Heart left ventricle (tissue), 16 donors: Measurements from ENCODE around the gene MAP3K5. TPM values are rescaled to one million over a fixed set of nuclear protein-coding genes. Genes with fewer than 3 reads are reported as not detected.

Experiments used
- ATAC-seq, 4 donors: fragments of 200-7000 bp; cut with Tn5 transposase; one replicate each; pipeline ENCODE4 v1.9.1; 2020 to 2022; ENCODE audit warnings: moderate library complexity in 4 of 4, mild to moderate bottlenecking in 3 of 4, moderate number of reproducible peaks in 1 of 4
- DNase-seq, 5 donors: peaks; one replicate each; pipeline ENCODE4 v3.0.0-alpha.2; 2020
- H3K27ac ChIP-seq, 12 donors: fragments of 200-600 bp; sonication (generic) in 4 of 12; one replicate each; pipeline versions ENCODE4 v1.5.0 to v1.8.0; 2016 to 2022; ENCODE audit warnings: mild to moderate bottlenecking in 2 of 12
- H3K27me3 ChIP-seq, 9 donors: fragments of 200-600 bp; sonication (generic) in 2 of 9; one replicate each; pipeline versions ENCODE4 v1.5.1 to v1.8.0; 2016 to 2022; ENCODE audit warnings: mild to moderate bottlenecking in 3 of 9
- H3K36me3 ChIP-seq, 9 donors: fragments of 200-600 bp; sonication (generic) in 2 of 9; one replicate each; pipeline versions ENCODE4 v1.5.0 to v1.8.0; 2018 to 2022; ENCODE audit warnings: mild to moderate bottlenecking in 2 of 9
- H3K4me1 ChIP-seq, 12 donors: fragments of 200-600 bp; sonication (generic) in 4 of 12; one replicate each; pipeline versions ENCODE4 v1.5.0 to v1.8.0; 2016 to 2022; ENCODE audit warnings: mild to moderate bottlenecking in 3 of 12
- H3K4me3 ChIP-seq, 12 donors: fragments of 200-600 bp; sonication (generic) in 4 of 12; one replicate each; pipeline versions ENCODE4 v1.5.0 to v1.8.0; 2017 to 2022; ENCODE audit warnings: mild to moderate bottlenecking in 9 of 12, moderate library complexity in 4 of 12
- H3K9me3 ChIP-seq, 12 donors: fragments of 200-600 bp; sonication (generic) in 4 of 12; one replicate each; pipeline versions ENCODE4 v1.5.0 to v1.8.0; 2016 to 2022; ENCODE audit warnings: mild to moderate bottlenecking in 1 of 12
- CTCF ChIP-seq, 12 donors: fragments of 200-600 bp; sonication (generic) in 4 of 12; IDR thresholded peaks; one replicate each; pipeline versions ENCODE4 v1.5.0 to v1.8.0; 2018 to 2022; ENCODE audit warnings: antibody characterized with exemption in 12 of 12, mild to moderate bottlenecking in 5 of 12
- POLR2A ChIP-seq, 2 donors: fragments of 450-650 bp; IDR thresholded peaks; one replicate each; pipeline ENCODE4 v1.6.1; 2017; ENCODE audit warnings: antibody characterized with exemption in 2 of 2, mild to moderate bottlenecking in 2 of 2, moderate library complexity in 2 of 2
- WGBS, 4 donors: extraction: QIAGEN DNeasy Blood & Tissue Kit in 2 of 4; methylation state at CpG; one replicate each; pipeline versions ENCODE4 v1.1.5 to v1.1.7; 2013 to 2018; 5-methylcytosine and 5-hydroxymethylcytosine counted together
- intact Hi-C, 10 donors: fragments of 100-400 bp; cut with DNase I; formaldehyde crosslinking; loops; one replicate each; pipeline versions ENCODE4 v1.11.1 to v1.14.2; 2022
- long read RNA-seq, 3 donors: library from polyadenylated mRNA; unstranded; transcript quantifications; one replicate each; pipeline ENCODE4 v2.0.0, GENCODE V29; 2020 to 2021
- polyA plus RNA-seq, 2 donors: library from polyadenylated mRNA; stranded (reverse); fragments of 200-250 nt; gene quantifications; one replicate each; pipeline ENCODE4 v1.2.3, GENCODE V29; 2013
- total RNA-seq, 9 donors: library from RNA; depleted of rRNA in 2 of 9; stranded (reverse); fragments of >200 nt in 2 of 9; fragmentation: NEBNext Ultra II Directional in 3 of 9; extraction: Animal tissue kit (Norgen Biotek cat#: 25700) in 3 of 9; gene quantifications; one replicate each; pipeline versions ENCODE4 v1.1.0 to v1.2.4, GENCODE V29; 2016 to 2023
- donor health status: ischemic (EF 13 %, LVEDD 7.1; RV severe dilation, severe dysfunction).
- donor health status: healthy with polysubstance abuse.
- donor health status: DM: no; HTN: yes; CAD: no.
- donor health status: DM: no; HTN: no; CAD: no.
- donor health status: ischemic (EF 25% LVEDD 6.9; RV normal size, moderate dysfunction).
- donor health status: ischemic (EF 25% LVEDD 5.7; RV mildly dilated, moderate dysfunction).
- donor health status: healthy.
- donor health status: DM: yes; HTN: yes; CAD: no.
- donor health status: ischemic (EF 35%, LVEDD 5.7; RV mildly dilated, moderate dysfunction).
- donor health status: nonischemic (EF 11% LVEDD 7.7; RV severe dilation, severe dysfunction).
- donor health status: DM: yes; HTN: yes; CAD: no.
- donor health status: PGD.
- donor health status: ischemic (EF 29% LVEDD 5.4; RV normal size, mild dysfunction).
- donor health status: nonischemic (EF 23%, LVEDD 6.1; RV moderate dilation, normal function).

Gene MAP3K5
- 10 to 100 TPM; 18.7 to 34.1 (median 28.0) TPM for total RNA-seq
- polyA plus RNA-seq = 1 to 10 TPM; 7.1 to 9.5 TPM
- long read RNA-seq, donor 1, full-length matches to known transcripts = 40 of 82 reads
- long read RNA-seq, donor 1, partial matches to known transcripts = 32 of 82 reads
- long read RNA-seq, donor 1, other reads (novel, unspliced or antisense) = 10 of 82 reads
- long read RNA-seq, donor 2, partial matches to known transcripts = 14 of 19 reads
- long read RNA-seq, donor 2, other reads (novel, unspliced or antisense) = 5 of 19 reads
- long read RNA-seq, donor 3, full-length matches to known transcripts = 18 of 33 reads
- long read RNA-seq, donor 3, partial matches to known transcripts = 9 of 33 reads
- long read RNA-seq, donor 3, other reads (novel, unspliced or antisense) = 6 of 33 reads

- 0 to 2% (median 0%) methylated on average over 19 to 89 of the region's 89 CpGs for WGBS, 4 donors
- Histone ChIP-seq H3K9me3 (peaks cover 0 to under 1% (median 0%) of the 10 kb centered on the region in 12 donors), H3K27me3 (no peaks in the 10 kb centered on the region), H3K27ac (peak within 1 kb of the TSS; percentile 84 to 98 (median 94)), H3K4me1 (peaks cover 0 to 40% (median 18%) of the 10 kb centered on the region in 12 donors), H3K36me3 (no peaks in the 10 kb centered on the region), H3K4me3 (peak within 1 kb of the TSS; percentile 29 to 94 (median 78))
- ATAC-seq = peak; percentile 81 to 93 (median 91)
- peak; percentile 91 to 97 (median 93) for DNase-seq
- TF ChIP-seq POLR2A (IDR thresholded peaks at IDR 0.05) (peak in 1 of 2 donors; percentile 40), CTCF (IDR thresholded peaks at IDR 0.05) (peak; percentile 64 to 82 (median 76))
- intact Hi-C loops = loop anchor here (1.0 to 10.0 kb wide), 9 partner anchors 45 to 210 kb away; no protein-coding TSS in a partner anchor
Measured at GRCh38 chr6:136792410-136793262, at the start of gene MAP3K5. MAP3K5 (minus strand) TSS chr6:136792477; CDS start chr6:136792157, 320 bp downstream.

- no peak for DNase-seq
- no peaks in the 10 kb centered on the region for H3K9me3 ChIP-seq
- peaks cover 0 to 4% (median 0%) of the 10 kb centered on the region in 9 donors for H3K36me3 ChIP-seq
- ATAC-seq = no peak
- no peak for TF ChIP-seq POLR2A (IDR thresholded peaks at IDR 0.05)
- no peak for TF ChIP-seq CTCF (IDR thresholded peaks at IDR 0.05)
- H3K4me1 ChIP-seq = peaks cover 0 to 12% (median 0%) of the 10 kb centered on the region in 12 donors
- H3K27me3 ChIP-seq = no peaks in the 10 kb centered on the region
- no peak overlapping the region for H3K4me3 ChIP-seq
- peak overlapping the region in 1 of 12 donors; percentile 12 for H3K27ac ChIP-seq
- 74 to 80% (median 77%) methylated on average over 4 of the region's 4 CpGs for WGBS, 4 donors
- intact Hi-C loops = loop anchor here in 4 of 10 donors (5.0 to 10.0 kb wide), 4 partner anchors 122 to 174 kb away; no protein-coding TSS in a partner anchor
Measured at GRCh38 chr6:136840276-136841001, 48.2 kb upstream of the MAP3K5 start.

GRCh38 chr6:136831873-136832562 lies 39.7 kb upstream of the MAP3K5 start:
- no peaks in the 10 kb centered on the region for H3K27me3 ChIP-seq
- peak overlapping the region in 2 of 12 donors; percentile 4 to 6 for H3K27ac ChIP-seq
- intact Hi-C loops = no loop called here
- 100% methylated on average over 1 of the region's 1 CpG for WGBS, 4 donors
- TF ChIP-seq CTCF (IDR thresholded peaks at IDR 0.05) (no peak), POLR2A (IDR thresholded peaks at IDR 0.05) (no peak)
- H3K9me3 ChIP-seq = peaks cover 0 to 10% (median 7%) of the 10 kb centered on the region in 12 donors
- peaks cover 0 to 48% (median 21%) of the 10 kb centered on the region in 9 donors for H3K36me3 ChIP-seq
- ATAC-seq (no peak), DNase-seq (no peak)
- H3K4me3 ChIP-seq = no peak overlapping the region
- H3K4me1 ChIP-seq = peaks cover 0 to 10% (median 0%) of the 10 kb centered on the region in 12 donors
